ENCODE results near the gene CUL5.
"Not testable (repeated sequence)": the region's sequence is repeated elsewhere in the genome, so short reads cannot be mapped to it uniquely, and the experiment has no call there.

The CUL5 gene

DNA sequence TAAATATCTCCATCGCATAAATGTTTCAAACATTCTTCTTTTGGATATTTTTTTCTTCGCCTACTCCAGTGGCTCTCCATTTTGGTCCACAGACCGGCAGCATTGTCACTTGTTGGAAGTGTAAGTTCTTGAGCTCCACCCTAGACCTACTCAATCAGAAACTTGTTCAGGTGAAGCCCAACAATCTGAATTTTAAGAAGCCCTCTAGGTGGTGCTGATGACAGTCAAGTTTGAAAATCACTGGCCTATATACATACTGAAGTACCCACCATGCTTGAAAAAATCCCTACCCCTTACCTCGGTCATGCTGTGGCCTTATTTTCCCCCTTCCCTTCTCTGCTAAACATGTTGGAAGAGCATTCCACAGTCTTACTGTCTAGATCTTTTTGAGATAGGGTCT is 102.4 kb downstream of the CUL5 start:
- no peak overlapping the region for H3K27ac Mint-ChIP-seq
- H3K36me3 Mint-ChIP-seq (ENCODE audit: low read depth) = peaks cover 7% of the 10 kb centered on the region
- H3K27me3 Mint-ChIP-seq = no peaks in the 10 kb centered on the region
- no peaks in the 10 kb centered on the region for H3K9me3 Mint-ChIP-seq
- intact Hi-C loops (cut with micrococcal nuclease) = no loop called here
- no peaks in the 10 kb centered on the region for H3K4me1 Mint-ChIP-seq (ENCODE audit: low read depth)
- H3K4me3 Mint-ChIP-seq = no peak overlapping the region

DNA sequence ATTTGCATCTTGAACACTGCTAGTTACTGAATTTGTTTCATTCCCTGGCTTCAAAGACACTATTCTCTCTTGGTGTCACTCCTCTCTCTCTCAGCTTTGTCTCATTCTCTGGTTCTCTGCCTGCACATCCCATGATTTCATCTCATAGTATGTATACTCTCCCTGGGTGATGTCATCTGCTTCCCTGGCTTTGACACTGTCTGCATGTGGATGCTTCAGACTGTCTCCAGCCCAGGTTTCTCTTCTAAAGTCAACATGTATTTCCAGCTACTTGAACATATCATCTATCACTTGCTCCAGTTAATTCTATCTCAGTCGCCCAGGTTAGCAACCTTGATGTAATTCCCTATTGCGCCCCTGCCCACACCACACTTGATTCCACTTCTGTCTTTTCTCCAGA is 103.4 kb downstream of the CUL5 start:
- Mint-ChIP-seq H3K4me3 (no peak overlapping the region), H3K27ac (no peak overlapping the region), H3K36me3 (ENCODE audit: low read depth) (peaks cover 7% of the 10 kb centered on the region), H3K9me3 (no peaks in the 10 kb centered on the region), H3K27me3 (no peaks in the 10 kb centered on the region), H3K4me1 (ENCODE audit: low read depth) (no peaks in the 10 kb centered on the region)
- intact Hi-C loops (cut with micrococcal nuclease) = no loop called here

DNA sequence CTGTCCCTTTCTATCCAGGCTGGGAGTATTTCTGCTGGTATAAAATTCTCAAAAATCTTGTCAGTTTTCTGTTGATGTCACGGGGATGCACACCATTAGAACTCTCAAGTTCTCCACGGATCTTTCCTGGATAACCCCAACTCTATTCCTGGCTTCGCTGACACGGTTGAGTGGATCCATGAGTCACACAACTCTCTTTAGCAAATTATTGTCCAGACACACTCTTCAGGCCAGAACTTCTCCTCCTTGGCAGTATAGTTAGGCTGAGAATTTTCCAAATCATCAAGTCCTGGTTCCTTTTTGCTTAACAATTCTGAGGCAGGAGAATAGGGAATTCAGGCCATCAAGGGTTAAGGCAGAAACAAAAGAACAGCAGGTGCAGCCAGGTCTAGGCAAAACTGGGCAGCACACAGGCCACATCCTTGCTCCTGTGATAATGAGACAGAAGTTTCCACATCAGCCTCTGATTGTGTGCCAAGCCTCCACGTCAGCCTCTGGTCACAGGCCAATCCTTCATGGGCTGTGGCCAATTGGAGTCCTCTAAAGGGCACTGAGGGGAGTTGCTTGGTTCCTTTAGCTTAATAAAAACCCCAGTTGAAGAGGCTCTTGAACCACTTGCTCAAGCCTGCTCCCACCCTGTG is 106.9 kb downstream of the CUL5 start:
- H3K4me3 Mint-ChIP-seq = no peak overlapping the region
- intact Hi-C loops (cut with micrococcal nuclease) = loop anchor here (5.0 kb wide), 1 partner anchor 532 kb away; no protein-coding TSS in a partner anchor

DNA sequence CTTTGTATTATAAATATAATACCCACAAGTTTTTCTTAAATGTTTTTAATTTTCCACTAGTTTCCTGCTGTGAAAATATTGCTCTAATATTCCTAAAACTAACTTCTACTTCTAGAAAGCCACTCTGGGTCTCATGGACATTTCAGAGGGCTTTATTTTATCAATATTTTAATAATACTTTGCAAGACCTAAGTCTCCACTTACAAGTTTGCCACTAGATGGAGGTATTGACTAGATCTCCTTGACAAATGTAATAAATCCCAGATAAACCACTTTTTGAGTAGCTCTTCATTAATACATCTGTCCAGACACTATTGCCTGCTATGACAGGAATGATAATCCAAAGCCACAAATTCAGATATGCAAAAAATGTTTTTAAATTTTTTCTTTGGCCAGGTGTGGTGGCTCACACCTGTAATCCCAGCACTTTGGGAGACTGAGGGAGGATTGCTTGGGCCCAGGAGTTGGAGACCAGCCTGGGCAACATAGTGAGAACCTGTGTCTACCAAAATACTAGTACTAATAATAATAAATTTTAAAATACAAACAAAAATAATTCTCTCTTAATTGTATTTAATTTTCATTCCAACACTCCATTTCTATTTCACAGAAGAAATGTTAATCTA is 109.2 kb downstream of the CUL5 start:
- Mint-ChIP-seq H3K4me3 (no peak overlapping the region), H3K27ac (no peak overlapping the region)
- intact Hi-C loops (cut with micrococcal nuclease) = loop anchor here (5.0 kb wide), 1 partner anchor 529 kb away; no protein-coding TSS in a partner anchor

More for the DNA sequence above, 106.9 kb downstream of the CUL5 start:
- Mint-ChIP-seq H3K36me3 (ENCODE audit: low read depth) (peaks cover 7% of the 10 kb centered on the region), H3K4me1 (ENCODE audit: low read depth) (no peaks in the 10 kb centered on the region), H3K27me3 (no peaks in the 10 kb centered on the region), H3K27ac (no peak overlapping the region), H3K9me3 (no peaks in the 10 kb centered on the region)

DNA sequence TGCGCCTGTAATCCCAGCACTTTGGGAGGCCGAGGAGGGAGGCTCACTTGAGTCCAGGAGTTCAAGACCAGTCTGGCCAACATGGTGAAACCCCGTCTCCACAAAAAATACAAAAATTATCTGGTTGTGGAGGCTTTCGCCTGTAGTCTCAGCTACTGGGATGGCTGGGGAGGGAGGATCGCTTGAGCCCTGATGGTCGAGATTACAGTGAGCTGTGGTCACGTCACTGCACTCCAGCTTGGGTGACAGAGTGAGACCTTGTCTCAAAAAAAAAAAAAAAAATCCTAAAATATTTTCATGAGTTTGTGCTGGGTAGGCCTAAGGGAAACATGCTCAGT is 112.2 kb downstream of the CUL5 start:
- Mint-ChIP-seq H3K27ac (peak overlapping the region; percentile 63), H3K4me1 (ENCODE audit: low read depth) (peaks cover 40% of the 10 kb centered on the region)
- H3K27me3 Mint-ChIP-seq; H3K4me3 Mint-ChIP-seq; H3K36me3 Mint-ChIP-seq (ENCODE audit: low read depth); H3K9me3 Mint-ChIP-seq: not testable (repeated sequence)
- intact Hi-C loops (cut with micrococcal nuclease) = loop anchor here (5.0 to 10.0 kb wide), 3 partner anchors 104 to 541 kb away; partner anchors contain the start of genes ATM, NPAT and RAB39A

More for the DNA sequence above, 109.2 kb downstream of the CUL5 start:
- Mint-ChIP-seq H3K27me3 (no peaks in the 10 kb centered on the region), H3K36me3 (ENCODE audit: low read depth) (no peaks in the 10 kb centered on the region), H3K9me3 (no peaks in the 10 kb centered on the region), H3K4me1 (ENCODE audit: low read depth) (peaks cover 13% of the 10 kb centered on the region)

DNA sequence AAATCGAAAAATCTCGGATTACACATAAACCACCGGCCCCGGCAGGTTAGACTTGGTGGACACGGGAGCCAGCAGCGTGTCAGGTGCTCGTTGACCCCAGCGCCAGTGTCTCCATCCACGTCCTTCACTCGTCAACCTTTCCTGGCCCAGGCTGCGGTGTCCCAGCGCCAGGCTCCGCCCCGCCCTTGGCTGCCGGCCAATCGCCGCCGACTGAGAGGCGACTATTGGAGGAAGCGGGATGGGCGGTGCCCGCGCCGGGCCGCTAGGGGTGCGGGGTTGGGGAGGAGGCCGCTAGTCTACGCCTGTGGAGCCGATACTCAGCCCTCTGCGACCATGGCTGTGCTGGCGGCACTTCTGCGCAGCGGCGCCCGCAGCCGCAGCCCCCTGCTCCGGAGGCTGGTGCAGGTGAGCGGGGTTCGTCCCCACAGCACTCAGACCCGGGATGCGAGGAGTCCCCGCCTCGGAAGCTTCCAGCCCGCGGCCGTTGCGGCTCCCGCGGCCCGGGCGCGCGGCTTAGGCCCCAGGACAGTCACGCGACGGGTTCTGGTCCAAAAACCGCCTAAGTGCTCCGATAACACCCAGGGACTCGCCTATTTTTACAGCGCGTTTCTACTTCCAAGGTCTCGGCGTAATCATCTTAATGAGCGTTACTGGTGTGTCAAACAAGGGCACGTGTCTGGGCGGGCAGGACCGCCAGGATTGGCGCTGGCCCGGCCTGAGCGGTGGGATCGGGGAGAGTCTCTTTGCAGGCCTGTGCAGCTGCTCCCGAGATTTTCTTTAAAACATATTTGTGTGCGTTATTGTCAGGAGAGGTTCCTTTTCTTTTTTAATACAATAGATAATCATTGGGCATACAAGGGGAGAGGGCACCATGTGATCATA is 112.8 kb downstream of the CUL5 start, which contains the start of gene ACAT1:
ACAT1 (plus strand) TSS at position 294 of the 882 bp plus-strand sequence; CDS start at position 334, 40 bp downstream.
- H3K27ac Mint-ChIP-seq = peak within 1 kb of the TSS; percentile 63
- intact Hi-C loops (cut with micrococcal nuclease) = loop anchor here (5.0 to 10.0 kb wide), 3 partner anchors 103 to 541 kb away; partner anchors contain the start of genes ATM, NPAT and RAB39A
- H3K27me3 Mint-ChIP-seq = no peaks in the 10 kb centered on the region
- H3K36me3 Mint-ChIP-seq (ENCODE audit: low read depth) = peaks cover 5% of the 10 kb centered on the region
- no peaks in the 10 kb centered on the region for H3K9me3 Mint-ChIP-seq
- peak within 1 kb of the TSS; percentile 79 for H3K4me3 Mint-ChIP-seq
- peaks cover 46% of the 10 kb centered on the region for H3K4me1 Mint-ChIP-seq (ENCODE audit: low read depth)

DNA sequence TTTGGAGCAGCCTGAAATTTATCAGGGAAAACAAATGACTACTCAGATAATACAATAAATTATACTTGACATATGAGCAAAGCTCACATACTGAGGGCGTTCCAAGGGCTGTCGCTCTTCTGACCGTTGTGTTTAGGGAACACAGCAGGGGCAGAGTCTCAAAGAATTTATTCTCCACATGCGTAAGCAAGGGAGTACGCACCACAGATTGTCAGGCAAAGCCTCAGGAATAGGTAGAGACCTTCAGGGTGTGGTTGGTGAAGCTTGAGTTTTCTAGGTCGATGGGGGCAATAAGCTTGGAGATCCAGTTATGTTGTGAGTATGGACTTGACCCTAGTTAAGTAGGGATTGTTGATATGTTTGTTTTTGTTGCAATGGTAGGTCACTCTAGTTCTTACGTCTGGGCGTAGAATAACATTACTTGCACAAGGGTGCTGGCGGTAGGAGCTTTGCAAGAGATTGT is 113.5 kb downstream of the CUL5 start:
- H3K27me3 Mint-ChIP-seq = no peaks in the 10 kb centered on the region
- H3K9me3 Mint-ChIP-seq = no peaks in the 10 kb centered on the region
- peaks cover 12% of the 10 kb centered on the region for H3K36me3 Mint-ChIP-seq (ENCODE audit: low read depth)
- peak overlapping the region; percentile 63 for H3K27ac Mint-ChIP-seq
- peak overlapping the region; percentile 79 for H3K4me3 Mint-ChIP-seq
- intact Hi-C loops (cut with micrococcal nuclease) = loop anchor here (5.0 to 10.0 kb wide), 3 partner anchors 103 to 540 kb away; partner anchors contain the start of genes ATM, NPAT and RAB39A
- H3K4me1 Mint-ChIP-seq (ENCODE audit: low read depth) = peaks cover 48% of the 10 kb centered on the region

DNA sequence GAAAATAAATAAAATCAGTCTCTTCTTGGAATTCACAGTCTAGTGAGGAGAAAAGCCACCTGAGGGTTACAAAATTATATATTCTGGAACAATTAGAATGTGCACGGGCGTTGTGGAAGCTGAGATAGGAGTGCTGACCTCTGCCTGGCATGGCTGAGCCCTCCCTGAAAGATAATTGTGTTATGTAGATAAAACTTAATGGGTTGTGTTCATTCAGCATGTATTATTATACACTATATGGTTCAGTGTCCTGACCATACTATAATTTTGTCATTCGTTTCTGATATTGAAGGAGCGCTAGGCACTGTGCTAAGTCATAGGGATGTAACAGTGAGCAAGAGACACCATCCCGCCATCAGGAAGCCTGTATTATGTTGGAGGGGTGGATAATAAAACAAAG is 116.4 kb downstream of the CUL5 start:
- no peak overlapping the region for H3K4me3 Mint-ChIP-seq
- peak overlapping the region; percentile 70 for H3K27ac Mint-ChIP-seq
- no peaks in the 10 kb centered on the region for H3K27me3 Mint-ChIP-seq
- no peaks in the 10 kb centered on the region for H3K9me3 Mint-ChIP-seq
- peaks cover 23% of the 10 kb centered on the region for H3K36me3 Mint-ChIP-seq (ENCODE audit: low read depth)
- H3K4me1 Mint-ChIP-seq (ENCODE audit: low read depth) = peaks cover 48% of the 10 kb centered on the region
- intact Hi-C loops (cut with micrococcal nuclease) = loop anchor here (10.0 kb wide), 1 partner anchor 100 kb away; the partner anchor contains the start of genes ATM and NPAT

DNA sequence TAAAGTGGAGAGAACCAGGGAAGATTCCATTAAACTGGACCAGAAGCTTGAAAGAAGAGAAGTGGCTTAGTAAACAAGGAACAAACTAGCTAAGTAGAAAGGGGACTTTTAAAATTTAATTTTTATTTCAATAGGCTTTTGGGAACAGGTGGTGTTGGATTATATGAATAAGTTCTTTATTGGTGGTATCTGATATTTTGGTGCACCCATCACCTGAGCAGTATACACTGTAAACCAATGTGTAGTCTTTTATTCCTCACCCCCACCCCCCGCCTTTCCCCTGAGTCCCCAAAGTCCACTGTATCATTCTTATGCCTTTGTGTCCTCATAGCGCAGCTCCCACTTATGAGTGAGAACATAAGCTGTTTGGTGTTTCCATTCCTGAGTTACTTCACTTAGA is 120.1 kb downstream of the CUL5 start:
- H3K4me1 Mint-ChIP-seq (ENCODE audit: low read depth) = peaks cover 26% of the 10 kb centered on the region
- H3K4me3 Mint-ChIP-seq = no peak overlapping the region
- H3K27ac Mint-ChIP-seq = no peak overlapping the region
- intact Hi-C loops (cut with micrococcal nuclease) = loop anchor here (10.0 kb wide), 1 partner anchor 96 kb away; the partner anchor contains the start of genes ATM and NPAT
- H3K27me3 Mint-ChIP-seq = no peaks in the 10 kb centered on the region
- no peaks in the 10 kb centered on the region for H3K9me3 Mint-ChIP-seq
- peaks cover 31% of the 10 kb centered on the region for H3K36me3 Mint-ChIP-seq (ENCODE audit: low read depth)

DNA sequence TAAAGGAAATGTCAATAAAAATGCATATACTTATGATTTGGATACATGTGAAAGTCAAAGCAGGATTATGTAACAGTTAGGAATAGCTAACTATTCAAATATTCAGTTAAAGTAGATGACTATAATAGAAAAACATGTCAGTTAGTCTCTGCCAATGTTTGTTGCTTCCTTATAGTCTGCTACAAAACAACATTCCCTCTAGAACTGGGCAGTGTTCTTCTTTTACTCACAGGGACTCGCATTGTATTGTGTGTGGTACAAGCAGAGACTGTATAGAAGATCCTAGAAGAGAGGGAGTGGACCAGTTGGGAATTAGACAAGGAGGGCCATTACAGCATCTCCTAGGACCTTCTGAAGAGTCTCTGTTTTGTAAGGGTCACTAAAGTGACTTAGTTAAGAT is 123.3 kb downstream of the CUL5 start:
- peaks cover 39% of the 10 kb centered on the region for H3K36me3 Mint-ChIP-seq (ENCODE audit: low read depth)
- no peak overlapping the region for H3K27ac Mint-ChIP-seq
- H3K4me1 Mint-ChIP-seq (ENCODE audit: low read depth) = no peaks in the 10 kb centered on the region
- H3K27me3 Mint-ChIP-seq = no peaks in the 10 kb centered on the region
- H3K9me3 Mint-ChIP-seq = no peaks in the 10 kb centered on the region
- no peak overlapping the region for H3K4me3 Mint-ChIP-seq
- intact Hi-C loops (cut with micrococcal nuclease) = no loop called here

DNA sequence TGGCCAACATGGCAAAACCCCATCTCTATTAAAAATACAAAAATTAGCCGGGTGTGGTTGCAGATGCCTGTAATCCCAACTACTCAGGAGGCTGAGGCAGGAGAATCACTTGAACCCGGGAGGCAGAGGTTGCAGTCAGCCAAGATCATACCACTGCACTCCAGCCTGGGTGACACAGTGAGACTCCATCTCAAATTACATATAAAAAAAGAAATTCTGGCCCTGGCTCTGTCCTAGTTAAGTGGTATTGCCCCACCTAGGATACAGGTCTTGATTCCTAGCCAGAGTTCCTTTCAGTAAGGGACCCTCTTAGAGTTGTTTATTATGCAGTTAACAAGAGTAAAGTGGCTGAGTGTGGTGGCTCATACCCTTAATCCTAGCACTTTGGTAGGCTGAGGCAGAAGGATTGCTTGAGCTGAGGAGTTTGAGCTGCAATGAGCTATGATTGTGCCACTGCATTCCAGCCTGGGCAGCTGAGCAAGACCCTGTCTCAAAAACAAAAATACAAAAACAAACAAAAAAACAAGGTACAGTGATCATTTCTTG is 124.4 kb downstream of the CUL5 start:
- H3K36me3 Mint-ChIP-seq (ENCODE audit: low read depth) = peaks cover 42% of the 10 kb centered on the region
- H3K4me1 Mint-ChIP-seq (ENCODE audit: low read depth); intact Hi-C loops (cut with micrococcal nuclease); H3K27ac Mint-ChIP-seq; H3K27me3 Mint-ChIP-seq; H3K4me3 Mint-ChIP-seq; H3K9me3 Mint-ChIP-seq: not testable (repeated sequence)

DNA sequence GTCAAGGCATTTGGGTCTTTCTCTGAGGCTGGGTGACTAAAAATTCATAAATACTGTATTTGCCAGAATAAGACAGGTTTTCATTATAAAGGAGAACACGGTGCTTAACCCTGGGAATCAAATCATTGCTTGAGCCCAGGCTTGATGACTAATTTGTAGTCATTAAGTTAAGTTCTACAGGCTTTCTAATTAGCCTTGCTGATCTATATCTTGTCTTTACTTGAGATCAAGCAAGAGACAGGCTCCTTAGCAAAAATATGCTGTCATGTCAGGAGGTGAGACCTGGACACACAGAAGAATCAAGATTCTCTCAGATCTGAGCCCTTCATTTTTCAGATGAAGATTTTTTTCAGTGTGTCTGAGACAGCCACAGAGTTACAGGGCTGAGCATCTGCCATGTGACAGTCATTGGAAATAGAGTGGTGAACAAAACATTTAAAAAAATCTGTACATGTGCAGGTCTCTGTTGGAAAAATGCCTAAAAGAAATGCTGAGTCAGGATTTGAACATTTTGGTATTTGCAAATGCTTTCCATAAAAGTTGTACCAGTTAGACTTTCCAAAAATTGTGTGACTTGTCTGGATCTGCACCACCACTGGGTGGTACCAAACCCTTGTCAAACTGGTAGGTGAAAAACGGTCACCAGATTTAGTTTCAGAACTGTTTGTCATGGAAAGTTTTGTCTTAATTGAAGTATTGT is 127.3 kb downstream of the CUL5 start:
- intact Hi-C loops (cut with micrococcal nuclease) = no loop called here
- H3K4me3 Mint-ChIP-seq = no peak overlapping the region
- no peaks in the 10 kb centered on the region for H3K27me3 Mint-ChIP-seq
- no peak overlapping the region for H3K27ac Mint-ChIP-seq
- H3K9me3 Mint-ChIP-seq = no peaks in the 10 kb centered on the region
- H3K36me3 Mint-ChIP-seq (ENCODE audit: low read depth) = peaks cover 57% of the 10 kb centered on the region
- no peaks in the 10 kb centered on the region for H3K4me1 Mint-ChIP-seq (ENCODE audit: low read depth)

DNA sequence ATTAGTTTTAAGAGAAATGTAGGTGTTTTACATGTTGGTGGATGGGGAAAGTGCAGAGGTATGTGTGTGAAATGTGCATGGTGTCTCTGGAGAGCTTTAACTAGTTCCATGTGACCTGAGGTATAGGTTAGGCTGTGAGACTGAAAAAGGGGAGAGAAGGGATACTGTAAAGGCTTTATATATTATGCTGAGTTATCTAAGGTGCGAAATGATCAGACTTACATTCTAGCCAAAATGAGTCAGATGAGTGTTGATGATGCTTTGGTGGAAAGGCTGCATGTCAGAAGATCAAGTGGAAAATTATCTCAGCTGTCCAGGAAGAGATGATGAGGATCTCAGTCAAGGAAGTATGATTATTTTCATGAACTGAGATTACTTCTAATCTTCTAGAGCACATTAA is 128.5 kb downstream of the CUL5 start:
- H3K4me1 Mint-ChIP-seq (ENCODE audit: low read depth) = no peaks in the 10 kb centered on the region
- no peak overlapping the region for H3K27ac Mint-ChIP-seq
- no peak overlapping the region for H3K4me3 Mint-ChIP-seq
- peaks cover 64% of the 10 kb centered on the region for H3K36me3 Mint-ChIP-seq (ENCODE audit: low read depth)
- no peaks in the 10 kb centered on the region for H3K27me3 Mint-ChIP-seq
- intact Hi-C loops (cut with micrococcal nuclease) = no loop called here
- no peaks in the 10 kb centered on the region for H3K9me3 Mint-ChIP-seq
